ELR (cell line): ENCODE measurements around the gene LASP1.
A peak's percentile ranks its signal among the peaks of the same experiment; 100 is the strongest.
"Not testable (repeated sequence)": the region's sequence is repeated elsewhere in the genome, so short reads cannot be mapped to it uniquely, and the experiment has no call there.

Experiments used
- DNase-seq: peaks from one replicate; pipeline ENCODE4 v3.0.0-alpha.2; 2015; ENCODE audit warnings: low read depth

Gene LASP1

DNA sequence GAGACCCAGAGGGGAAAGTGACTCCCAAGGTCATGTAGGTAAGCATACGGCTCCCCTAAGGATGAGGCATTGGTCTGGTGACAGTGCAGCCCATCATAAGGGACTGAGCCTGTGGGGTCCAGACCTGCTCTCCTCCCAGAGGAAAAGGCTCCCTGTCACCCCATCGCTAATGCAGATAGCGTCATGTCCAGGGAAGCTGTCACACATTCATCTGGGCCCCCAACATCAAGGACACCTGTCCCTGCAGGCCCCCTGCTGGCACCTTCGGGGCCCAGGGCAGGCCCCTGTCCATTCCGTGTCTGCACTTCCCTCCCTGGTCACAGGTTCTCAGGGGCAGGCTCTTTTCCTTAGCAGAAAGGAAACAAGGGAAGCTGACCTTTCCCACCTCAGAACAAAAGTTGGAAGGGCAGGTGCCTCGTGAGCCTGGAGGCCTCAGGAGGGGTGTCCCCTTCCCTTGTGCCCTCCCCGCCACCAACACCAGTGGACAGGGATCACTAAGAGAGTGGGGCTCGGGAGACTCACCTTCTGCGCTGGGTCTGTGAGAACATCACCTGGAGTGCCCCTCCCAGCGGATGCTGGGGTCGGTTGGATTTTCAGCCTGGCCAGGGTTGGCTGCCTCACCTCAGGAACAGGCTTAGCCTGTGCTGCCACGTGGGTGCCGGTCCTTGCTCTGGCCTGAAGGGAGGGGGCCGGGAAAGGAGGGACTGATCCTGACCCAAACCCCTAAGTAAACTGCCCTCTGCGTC lies 38.2 kb downstream of the LASP1 start:
- no peak for DNase-seq

- no peak for DNase-seq
Observed at GRCh38 chr17:38908676-38909181, 38.9 kb downstream of the LASP1 start.

DNA sequence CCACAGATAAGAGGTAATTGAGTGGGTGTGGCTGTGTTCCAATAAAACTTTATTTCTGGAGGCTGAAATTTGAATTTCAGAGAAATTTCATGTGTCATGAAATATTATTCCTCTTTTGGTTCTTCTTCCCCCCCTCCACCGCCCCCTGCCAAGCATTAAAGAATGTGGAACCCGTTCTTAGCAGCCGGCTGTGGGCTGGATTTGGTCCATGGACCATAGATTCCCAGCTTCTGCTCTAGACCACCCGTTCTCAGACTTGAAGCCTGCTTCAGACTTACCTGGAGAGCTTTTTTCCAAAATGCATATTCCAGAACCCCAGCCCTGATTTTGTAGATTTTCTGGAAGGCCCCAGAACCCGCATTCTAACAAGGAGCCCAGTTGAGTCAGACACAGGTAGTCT lies 40.5 kb downstream of the LASP1 start:
- no peak for DNase-seq

- no peak for DNase-seq
Observed at GRCh38 chr17:38911081-38911730, 41.3 kb downstream of the LASP1 start.

- not testable (repeated sequence) for DNase-seq
Observed at GRCh38 chr17:38911731-38912081, 41.8 kb downstream of the LASP1 start.

DNA sequence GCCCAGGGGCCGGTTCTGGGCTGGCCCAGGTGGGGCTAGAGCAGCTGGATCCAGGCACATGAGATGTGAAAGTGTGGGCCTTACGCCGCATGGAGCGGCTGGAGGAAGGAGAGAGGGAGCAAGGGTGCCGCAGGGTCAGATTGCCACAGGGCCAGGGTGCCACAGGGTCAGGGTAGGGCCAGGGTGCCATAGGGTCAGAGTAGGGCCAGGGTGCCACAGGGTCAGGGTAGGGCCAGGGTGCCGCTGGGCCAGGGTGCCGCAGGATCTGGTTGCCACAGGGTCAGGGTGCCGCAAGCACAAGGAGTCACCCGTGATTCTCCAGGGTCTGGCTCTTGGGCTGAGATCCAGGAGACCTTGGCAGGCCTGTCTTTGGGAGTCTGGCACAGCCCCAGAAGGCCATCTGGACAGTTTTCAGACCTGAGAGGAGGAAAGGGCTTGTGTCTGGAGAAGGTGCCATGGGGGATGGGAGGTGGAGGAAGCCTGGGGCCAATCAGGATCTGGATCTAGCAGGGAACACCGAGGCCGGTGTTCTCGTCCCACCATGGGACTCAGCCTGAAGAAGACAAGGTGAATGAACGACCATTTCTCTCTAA lies 42.5 kb downstream of the LASP1 start:
- DNase-seq, result no peak

DNA sequence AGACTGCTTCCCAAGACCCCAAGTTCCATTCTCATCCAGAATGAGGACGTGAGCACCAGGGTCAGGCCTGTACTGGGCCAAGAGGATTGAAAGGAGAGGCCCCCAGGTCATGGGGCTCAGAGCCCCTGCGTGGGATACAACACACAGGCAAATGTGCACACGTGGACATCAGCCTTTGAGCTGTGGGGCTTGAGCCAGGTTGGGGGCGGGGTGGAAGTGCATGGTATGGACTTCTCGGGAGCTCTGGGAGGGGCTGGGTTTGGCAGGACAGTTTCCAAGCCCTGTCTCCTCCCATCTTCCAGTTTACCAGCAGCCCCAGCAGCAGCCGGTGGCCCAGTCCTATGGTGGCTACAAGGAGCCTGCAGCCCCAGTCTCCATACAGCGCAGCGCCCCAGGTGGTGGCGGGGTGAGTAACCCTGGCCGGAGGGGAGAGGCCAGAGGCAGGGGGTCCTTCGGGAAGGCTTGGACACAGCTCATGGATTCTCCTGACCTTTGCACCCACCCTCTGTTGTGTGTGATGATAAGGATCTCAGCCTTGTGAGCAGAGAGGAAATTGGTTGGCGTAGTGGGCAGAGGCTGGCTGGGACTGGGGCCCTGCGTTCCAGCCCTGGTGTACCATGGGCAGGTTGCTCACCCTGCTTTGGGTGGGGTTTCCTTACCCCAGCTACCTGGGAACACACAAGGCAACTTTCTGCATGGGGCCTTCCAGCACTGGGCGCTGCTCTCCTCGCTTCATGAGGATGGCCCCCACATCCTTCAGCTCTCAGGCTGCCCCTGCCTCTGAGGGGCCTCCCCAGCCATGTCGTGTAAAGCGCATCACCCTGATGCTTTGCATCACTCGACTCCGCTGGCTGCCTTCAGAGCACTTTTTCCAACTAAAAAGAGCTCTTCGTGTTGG lies 45.1 kb downstream of the LASP1 start:
- no peak for DNase-seq

DNA sequence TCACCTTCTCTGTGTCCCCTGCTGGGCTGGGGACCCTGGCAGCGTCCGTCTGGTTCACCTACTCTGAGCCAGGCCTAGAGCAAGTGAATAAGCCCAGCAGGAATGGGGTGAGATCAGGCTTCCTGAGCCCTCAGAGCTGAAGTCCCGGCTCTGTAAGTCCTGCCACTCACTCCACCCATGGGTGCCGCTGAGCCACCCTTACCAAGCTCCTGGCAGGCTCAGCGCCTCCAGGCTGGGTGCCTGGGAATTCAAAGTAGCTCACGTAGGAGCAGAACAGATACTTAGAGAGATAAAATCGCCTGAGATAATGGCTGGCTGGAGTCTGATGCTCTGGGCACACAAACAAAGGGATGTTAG lies 45.8 kb downstream of the LASP1 start:
- no peak for DNase-seq

DNA sequence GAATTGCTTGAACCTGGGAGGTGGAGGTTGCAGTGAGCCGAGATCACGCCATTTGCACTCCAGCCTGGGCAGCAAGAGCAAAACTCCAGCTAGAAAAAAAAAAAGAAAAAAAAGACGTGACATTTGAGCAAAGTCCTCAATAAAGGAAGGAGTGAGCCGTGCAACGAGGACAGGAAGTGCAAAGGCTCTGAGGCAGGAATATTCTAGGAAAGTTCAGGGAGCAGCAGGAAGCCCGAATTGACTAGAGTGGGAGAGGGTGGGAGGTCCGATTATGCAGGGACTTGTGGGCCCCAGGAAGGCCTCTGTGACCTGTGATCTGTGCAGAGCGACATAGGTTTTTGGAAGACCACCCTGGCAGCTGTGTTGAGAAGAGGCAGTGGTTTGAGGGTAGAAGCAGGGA lies 46.9 kb downstream of the LASP1 start:
- DNase-seq, result no peak

DNA sequence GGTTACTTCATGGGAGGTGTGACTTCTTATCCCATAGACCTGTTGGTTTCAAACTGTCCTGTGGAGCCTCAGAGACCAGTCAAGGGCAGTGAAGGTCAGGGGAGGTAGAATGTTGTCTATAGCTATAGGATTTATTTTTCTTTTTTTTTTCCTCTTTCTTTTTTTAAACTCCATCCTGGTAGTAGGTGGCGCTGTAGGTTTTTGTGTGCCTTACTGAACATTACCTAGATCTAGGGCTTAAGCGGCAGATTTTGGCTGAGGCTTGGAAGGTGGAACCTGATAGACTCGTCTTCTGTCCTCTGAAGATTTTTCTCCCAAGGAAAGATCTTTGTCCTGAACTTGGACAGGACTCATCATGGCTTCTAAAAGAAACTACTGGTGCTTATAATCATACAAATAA lies 47.4 kb downstream of the LASP1 start:
- DNase-seq, result no peak

DNA sequence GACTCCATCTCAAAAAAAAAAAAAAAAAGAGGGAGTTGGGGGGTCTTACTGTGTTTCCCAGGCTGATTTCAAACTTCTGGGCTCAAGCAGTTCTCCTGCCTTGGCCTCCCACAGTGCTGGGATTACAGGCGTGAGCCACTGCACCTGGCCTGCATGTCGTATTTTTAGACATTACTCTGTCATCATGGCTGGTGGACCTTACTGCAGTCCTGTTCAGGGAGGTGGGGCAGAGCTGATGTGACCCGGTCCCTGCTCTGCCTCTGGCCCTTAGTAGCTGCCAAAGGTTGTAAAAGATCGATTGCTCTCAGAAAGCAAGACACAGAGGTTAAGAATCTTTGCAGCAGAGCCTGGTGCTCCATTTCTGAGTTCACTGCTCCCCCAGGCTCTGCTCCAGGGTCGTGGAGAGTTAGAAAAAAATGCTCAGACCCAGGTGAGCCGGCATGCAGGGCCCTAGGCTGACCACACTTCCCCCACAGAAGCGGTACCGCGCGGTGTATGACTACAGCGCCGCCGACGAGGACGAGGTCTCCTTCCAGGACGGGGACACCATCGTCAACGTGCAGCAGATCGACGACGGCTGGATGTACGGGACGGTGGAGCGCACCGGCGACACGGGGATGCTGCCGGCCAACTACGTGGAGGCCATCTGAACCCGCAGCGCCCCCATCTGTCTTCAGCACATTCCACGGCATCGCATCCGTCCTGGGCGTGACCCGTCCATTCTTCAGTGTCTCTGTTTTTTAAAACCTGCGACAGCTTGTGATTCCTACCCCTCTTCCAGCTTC lies 48.5 kb downstream of the LASP1 start:
- no peak for DNase-seq

GRCh38 chr17:38918916-38919315 lies 49.1 kb downstream of the LASP1 start:
- no peak for DNase-seq

DNA sequence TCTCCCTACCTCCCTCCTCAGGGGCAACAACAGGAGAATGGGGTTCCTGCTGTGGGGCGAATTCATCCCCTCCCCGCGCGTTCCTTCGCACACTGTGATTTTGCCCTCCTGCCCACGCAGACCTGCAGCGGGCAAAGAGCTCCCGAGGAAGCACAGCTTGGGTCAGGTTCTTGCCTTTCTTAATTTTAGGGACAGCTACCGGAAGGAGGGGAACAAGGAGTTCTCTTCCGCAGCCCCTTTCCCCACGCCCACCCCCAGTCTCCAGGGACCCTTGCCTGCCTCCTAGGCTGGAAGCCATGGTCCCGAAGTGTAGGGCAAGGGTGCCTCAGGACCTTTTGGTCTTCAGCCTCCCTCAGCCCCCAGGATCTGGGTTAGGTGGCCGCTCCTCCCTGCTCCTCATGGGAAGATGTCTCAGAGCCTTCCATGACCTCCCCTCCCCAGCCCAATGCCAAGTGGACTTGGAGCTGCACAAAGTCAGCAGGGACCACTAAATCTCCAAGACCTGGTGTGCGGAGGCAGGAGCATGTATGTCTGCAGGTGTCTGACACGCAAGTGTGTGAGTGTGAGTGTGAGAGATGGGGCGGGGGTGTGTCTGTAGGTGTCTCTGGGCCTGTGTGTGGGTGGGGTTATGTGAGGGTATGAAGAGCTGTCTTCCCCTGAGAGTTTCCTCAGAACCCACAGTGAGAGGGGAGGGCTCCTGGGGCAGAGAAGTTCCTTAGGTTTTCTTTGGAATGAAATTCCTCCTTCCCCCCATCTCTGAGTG lies 49.6 kb downstream of the LASP1 start:
- DNase-seq, result no peak

GRCh38 chr17:38920374-38921291 lies 50.8 kb downstream of the LASP1 start:
- no peak for DNase-seq

- no peak for DNase-seq
Observed at GRCh38 chr17:38921756-38922411, 52.0 kb downstream of the LASP1 start.

DNA sequence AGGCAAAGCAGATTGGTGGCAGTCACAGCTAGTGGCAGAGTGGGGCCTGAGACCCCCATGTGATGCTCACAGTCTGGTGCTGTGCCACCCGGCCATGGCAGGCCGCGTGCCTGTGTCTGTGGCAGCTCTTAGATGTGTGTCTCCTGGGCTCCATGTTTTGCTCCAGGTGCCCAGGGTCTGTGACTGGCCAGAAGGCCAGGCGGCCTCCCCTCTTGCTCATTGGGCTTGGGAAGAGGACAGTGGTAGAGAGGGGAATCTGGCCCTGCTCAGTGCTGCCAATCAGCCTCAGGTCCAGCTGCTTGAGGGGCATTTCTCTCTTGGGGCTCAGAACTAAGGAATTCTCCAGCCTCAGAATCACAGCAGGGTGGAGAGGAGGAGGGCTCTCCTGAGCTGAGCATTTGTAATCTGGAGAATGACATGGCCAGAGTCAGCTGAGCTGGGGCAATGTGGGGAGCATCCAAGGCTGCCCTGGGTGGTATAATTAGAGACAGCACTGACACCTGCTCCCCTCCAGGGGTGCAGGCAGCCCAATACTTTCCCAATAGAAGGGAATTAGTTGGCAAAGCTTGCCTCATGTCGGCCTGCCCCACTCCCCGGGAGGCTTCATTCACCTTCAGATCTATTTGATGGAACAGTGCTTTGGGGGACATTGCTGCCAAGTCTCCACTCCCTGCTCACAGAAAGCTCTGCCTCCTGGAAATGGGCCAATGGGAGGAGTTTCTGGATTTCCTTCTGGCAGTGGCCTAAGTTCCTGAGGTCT lies 52.9 kb downstream of the LASP1 start:
- DNase-seq, result peak; percentile 62

DNA sequence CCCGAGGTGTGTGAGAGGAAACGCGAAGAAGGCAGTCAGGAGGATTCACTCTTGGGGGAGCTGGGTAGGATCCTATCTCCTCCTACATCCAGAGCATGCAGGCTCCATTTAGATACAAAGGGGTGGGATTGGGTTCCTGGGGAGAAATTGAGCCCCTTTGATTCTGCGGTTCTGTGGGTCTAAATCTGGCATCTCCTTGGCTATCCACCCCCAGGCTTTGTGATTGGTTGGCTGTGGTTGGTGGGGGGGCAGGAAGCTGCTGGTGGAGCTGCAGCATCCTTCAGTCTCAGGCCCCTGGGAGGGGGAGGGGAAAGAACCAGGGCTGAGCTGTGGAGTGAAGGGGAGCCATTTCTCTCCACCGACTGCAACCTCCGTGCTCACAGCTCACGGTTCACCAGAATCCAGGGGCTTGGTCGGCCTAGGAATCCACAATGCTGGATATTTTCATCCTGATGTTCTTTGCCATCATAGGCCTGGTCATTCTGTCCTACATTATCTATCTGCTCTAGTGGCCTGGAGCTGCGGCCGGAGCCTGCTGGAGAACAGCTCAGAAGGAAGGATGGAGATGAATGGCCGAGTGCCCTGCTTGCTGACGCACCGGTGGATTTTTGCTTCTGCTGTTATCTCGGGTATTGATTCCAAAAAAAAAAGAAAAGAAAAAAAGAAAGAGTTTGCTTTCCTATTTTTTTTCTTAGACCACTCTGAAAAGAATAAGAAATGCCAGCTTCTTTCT lies 55.6 kb downstream of the LASP1 start, which contains the start of gene LASP1NB:
LASP1NB (plus strand) TSS at position 352 of the 733 bp plus-strand sequence.
- no peak for DNase-seq
